Endothelial cell of umbilical vein (primary cell): Measurements from ENCODE around the gene AUTS2. TPM values are rescaled to one million over a fixed set of nuclear protein-coding genes. Genes with fewer than 3 reads are reported as not detected.

Experiments used
- BruUV-seq: library from RNA; stranded (reverse); fragments of 400-500 nt; replicated peaks from 2 replicates; lab custom pipeline; 2021; lab: Mats Ljungman, UMichigan
- CTCF ChIA-PET: fragments of 300-600, 350-600 bp; sonication (Branson Sonifier 250); formaldehyde crosslinking; loops from one replicate; lab custom pipeline; 2021; ENCODE audit warnings: antibody characterized with exemption, inconsistent platforms; lab: Charles Lee
- POLR2A ChIA-PET: fragments of 300-600, 350-600 bp; sonication (Branson Sonifier 250); formaldehyde crosslinking; loops from one replicate; lab custom pipeline; 2021; ENCODE audit warnings: antibody characterized with exemption, inconsistent platforms; lab: Charles Lee
- DNase-seq: peaks from one replicate; pipeline ENCODE4 v3.0.0-alpha.2; 2011; ENCODE audit warnings: low read depth, low spot score
- FAIRE-seq: peaks from 2 replicates; lab custom pipeline; 2011; peaks lifted over from hg19 to GRCh38; lab: Jason Lieb, UNC
- H2AFZ ChIP-seq: 2 replicates; pipeline ENCODE4 v1.6.0; 2012; ENCODE audit warnings: low read depth, low read length, control low read depth, inconsistent platforms
- H3K27ac ChIP-seq: 2 replicates; pipeline ENCODE4 v1.5.1; 2011; ENCODE audit warnings: low read depth, mild to moderate bottlenecking, control low read depth, low read length, moderate library complexity; ENCODE audit not compliant: insufficient read depth
- H3K27me3 ChIP-seq, 2 experiments: 2 replicates each; pipeline versions ENCODE4 v1.6.0 to v1.6.1; 2011; ENCODE audit warnings: low read length in 2 of 2, mixed read lengths in 1 of 2; ENCODE audit not compliant: control insufficient read depth in 2 of 2, insufficient read depth in 2 of 2
- H3K36me3 ChIP-seq, 2 experiments: 2 replicates in 1 of 2; 3 replicates in 1 of 2; pipeline ENCODE4 v1.5.1; 2011; ENCODE audit warnings: low read length in 2 of 2, mild to moderate bottlenecking in 1 of 2, moderate library complexity in 1 of 2; ENCODE audit not compliant: control insufficient read depth in 2 of 2, insufficient read depth in 2 of 2; ENCODE audit errors: extremely low read depth in 1 of 2
- H3K4me1 ChIP-seq: 3 replicates; pipeline ENCODE4 v1.5.1; 2011; ENCODE audit warnings: mild to moderate bottlenecking, low read length; ENCODE audit not compliant: control insufficient read depth, insufficient read depth; ENCODE audit errors: extremely low read depth
- H3K4me2 ChIP-seq: 2 replicates; pipeline ENCODE4 v1.6.1; 2011; ENCODE audit warnings: low read length, control low read depth, mixed read lengths; ENCODE audit not compliant: insufficient read depth
- H3K4me3 ChIP-seq, 3 experiments: fragments of 200-600 bp in 1 of 3; sonication (generic), shearing (Covaris generic) in 1 of 3; replicated peaks in 1 of 3; 2 replicates each; pipeline ENCODE4 v1.5.1; 2011 to 2016; ENCODE audit warnings: control low read depth in 3 of 3, low read length in 3 of 3, mild to moderate bottlenecking in 2 of 3, inconsistent platforms in 1 of 3, low read depth in 1 of 3, moderate library complexity in 1 of 3; ENCODE audit not compliant: insufficient read depth in 1 of 3
- H3K79me2 ChIP-seq: 2 replicates; pipeline ENCODE4 v1.6.0; 2012; ENCODE audit warnings: low read length, inconsistent platforms; ENCODE audit not compliant: control insufficient read depth, insufficient read depth
- H3K9ac ChIP-seq: replicated peaks from 2 replicates; pipeline ENCODE3; 2011; ENCODE audit warnings: low read length, control low read depth; ENCODE audit not compliant: insufficient read depth; ENCODE audit errors: extremely low read depth
- H3K9me1 ChIP-seq: replicated peaks from 3 replicates; pipeline ENCODE4 v1.6.0; 2011; ENCODE audit warnings: mild to moderate bottlenecking, low read length; ENCODE audit not compliant: control insufficient read depth, insufficient read depth; ENCODE audit errors: extremely low read depth
- H3K9me3 ChIP-seq: replicated peaks from 2 replicates; pipeline ENCODE4 v1.5.1; 2012; ENCODE audit warnings: low read length, inconsistent platforms; ENCODE audit not compliant: control insufficient read depth, insufficient read depth
- H4K20me1 ChIP-seq: replicated peaks from 2 replicates; pipeline ENCODE3; 2011; ENCODE audit warnings: mild to moderate bottlenecking, low read length; ENCODE audit not compliant: control insufficient read depth, insufficient read depth; ENCODE audit errors: extremely low read depth
- EZH2 ChIP-seq: IDR thresholded peaks from 2 replicates; pipeline ENCODE4 v1.6.1; 2012; ENCODE audit warnings: borderline replicate concordance, low read depth, mild to moderate bottlenecking, moderate library complexity, low read length, inconsistent platforms; ENCODE audit not compliant: severe bottlenecking
- FOS ChIP-seq: IDR thresholded peaks from 2 replicates; pipeline ENCODE4 v1.6.1; 2011; ENCODE audit warnings: mild to moderate bottlenecking, low read length, moderate library complexity, borderline replicate concordance; ENCODE audit not compliant: insufficient read depth
- GATA2 ChIP-seq: IDR thresholded peaks from 2 replicates; pipeline ENCODE4 v1.7.0; 2011; ENCODE audit warnings: low read depth, mild to moderate bottlenecking, moderate library complexity, mixed read lengths, low read length; ENCODE audit not compliant: insufficient read length, insufficient read depth
- JUN ChIP-seq: IDR thresholded peaks from 2 replicates; pipeline ENCODE4 v1.6.1; 2011; ENCODE audit warnings: borderline replicate concordance, low read depth; ENCODE audit not compliant: insufficient read length, insufficient read depth
- MYC ChIP-seq: IDR thresholded peaks from one replicate; pipeline ENCODE4 v1.6.1; 2011; ENCODE audit warnings: mild to moderate bottlenecking, low read depth, low read length
- POLR2A ChIP-seq: IDR thresholded peaks from 2 replicates; pipeline ENCODE4 v1.6.1; 2012; ENCODE audit warnings: low read depth, mild to moderate bottlenecking, control low read depth, low read length
- POLR2AphosphoS5 ChIP-seq: IDR thresholded peaks from 2 replicates; pipeline ENCODE4 v1.6.1; 2012; ENCODE audit warnings: low read depth, mild to moderate bottlenecking, control low read depth, low read length, moderate library complexity; ENCODE audit not compliant: insufficient read depth
- dilution Hi-C: fragments of 300-500 bp; cut with MboI; formaldehyde crosslinking; loops from one replicate; pipeline ENCODE4 v1.15.0; 2019; ENCODE audit warnings: low sequenced_read_pairs; ENCODE audit not compliant: extremely low pct_ligation_motif_present
- intact Hi-C: fragments of 100-400 bp; cut with micrococcal nuclease; formaldehyde crosslinking; loops from one replicate; pipeline ENCODE4 v1.10.0; 2022
- polyA plus RNA-seq, 4 experiments: library from polyadenylated mRNA; depleted of rRNA in 3 of 4; stranded (reverse) in 3 of 4; unstranded in 1 of 4; fragments of >200 nt; gene quantifications; 2 replicates each; pipeline versions ENCODE4 v1.2.1 to v1.2.3, GENCODE V29; 2011 to 2012; ENCODE audit warnings: missing spikeins in 1 of 4
- total RNA-seq: library from RNA; stranded (reverse); gene quantifications from 2 replicates; pipeline ENCODE4 v1.2.3, GENCODE V29; 2021
- TF ChIP-seq, protein P1 (sequence below): IDR thresholded peaks from 2 replicates; pipeline ENCODE4 v1.6.1; 2011; ENCODE audit not compliant: insufficient read depth, insufficient read length
- TF ChIP-seq, protein P2 (sequence below), 2 donors: IDR thresholded peaks; 1 replicate in 1 of 2; 2 replicates in 1 of 2; pipeline ENCODE4 v1.5.1; 2011; ENCODE audit warnings: low read length in 2 of 2, mild to moderate bottlenecking in 2 of 2, moderate library complexity in 2 of 2, control low read depth in 1 of 2, inconsistent platforms in 1 of 2, low read depth in 1 of 2; ENCODE audit not compliant: insufficient read depth in 1 of 2; ENCODE audit errors: extremely low read depth in 1 of 2

AUTS2 gene
- total and polyA plus RNA-seq, 2 donors (not counting 3 experiments of a cell fraction or from before 2014, with no cell fraction given), result 0.59 to 8.0 TPM

DNA sequence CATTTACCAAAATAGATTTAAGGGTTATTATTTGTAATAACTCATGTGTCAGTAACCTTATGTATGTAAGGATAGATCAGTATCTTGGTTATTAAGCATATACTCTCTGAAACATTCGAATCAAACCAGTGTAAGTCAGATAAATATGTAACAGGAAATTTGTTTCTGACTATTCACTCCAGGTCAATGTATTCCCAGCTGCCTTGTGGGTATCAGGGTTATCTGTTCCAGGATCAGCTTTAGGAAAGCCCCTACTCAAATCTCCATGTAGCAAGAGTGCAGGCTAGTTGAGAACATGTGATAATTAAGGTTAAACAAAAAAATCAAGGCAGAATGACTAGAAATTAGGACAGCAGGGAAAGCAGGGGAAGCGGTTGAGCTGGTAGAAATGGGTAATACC lies 201.7 kb downstream of the AUTS2 start:
- no peaks in the 10 kb centered on the region for H4K20me1 ChIP-seq
- no peaks in the 10 kb centered on the region for H3K4me1 ChIP-seq
- no peak overlapping the region for H2AFZ ChIP-seq
- DNase-seq (no peak), FAIRE-seq (no peak)
- dilution Hi-C loops (no loop called here), intact Hi-C loops (loop anchor here (5.0 kb wide), 1 partner anchor 1232 kb away; no protein-coding TSS in a partner anchor)
- no peak overlapping the region for H3K4me3 ChIP-seq
- no peak overlapping the region for H3K27ac ChIP-seq
- H3K9me1 ChIP-seq, result no peaks in the 10 kb centered on the region
- H3K9ac ChIP-seq, result no peak overlapping the region
- CTCF ChIA-PET, result no interaction called here
- POLR2A ChIA-PET, result no interaction called here
- H3K36me3 ChIP-seq, result no peaks in the 10 kb centered on the region
- no TSS peak for BruUV-seq
- no peaks in the 10 kb centered on the region for H3K27me3 ChIP-seq
- TF ChIP-seq POLR2AphosphoS5 (no peak), FOS (no peak), JUN (no peak), POLR2A (no peak), MYC (no peak), GATA2 (no peak), EZH2 (no peak)
- TF ChIP-seq, protein P1, sequence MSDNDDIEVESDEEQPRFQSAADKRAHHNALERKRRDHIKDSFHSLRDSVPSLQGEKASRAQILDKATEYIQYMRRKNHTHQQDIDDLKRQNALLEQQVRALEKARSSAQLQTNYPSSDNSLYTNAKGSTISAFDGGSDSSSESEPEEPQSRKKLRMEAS, result no peak
- TF ChIP-seq, protein P2, sequence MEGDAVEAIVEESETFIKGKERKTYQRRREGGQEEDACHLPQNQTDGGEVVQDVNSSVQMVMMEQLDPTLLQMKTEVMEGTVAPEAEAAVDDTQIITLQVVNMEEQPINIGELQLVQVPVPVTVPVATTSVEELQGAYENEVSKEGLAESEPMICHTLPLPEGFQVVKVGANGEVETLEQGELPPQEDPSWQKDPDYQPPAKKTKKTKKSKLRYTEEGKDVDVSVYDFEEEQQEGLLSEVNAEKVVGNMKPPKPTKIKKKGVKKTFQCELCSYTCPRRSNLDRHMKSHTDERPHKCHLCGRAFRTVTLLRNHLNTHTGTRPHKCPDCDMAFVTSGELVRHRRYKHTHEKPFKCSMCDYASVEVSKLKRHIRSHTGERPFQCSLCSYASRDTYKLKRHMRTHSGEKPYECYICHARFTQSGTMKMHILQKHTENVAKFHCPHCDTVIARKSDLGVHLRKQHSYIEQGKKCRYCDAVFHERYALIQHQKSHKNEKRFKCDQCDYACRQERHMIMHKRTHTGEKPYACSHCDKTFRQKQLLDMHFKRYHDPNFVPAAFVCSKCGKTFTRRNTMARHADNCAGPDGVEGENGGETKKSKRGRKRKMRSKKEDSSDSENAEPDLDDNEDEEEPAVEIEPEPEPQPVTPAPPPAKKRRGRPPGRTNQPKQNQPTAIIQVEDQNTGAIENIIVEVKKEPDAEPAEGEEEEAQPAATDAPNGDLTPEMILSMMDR (IDR thresholded peaks at IDR 0.05; ENCODE audit: extremely low read depth in 1 of 2, insufficient read depth in 1 of 2, low read depth in 1 of 2, low read length in 2 of 2), result no peak
- H3K79me2 ChIP-seq, result no peaks in the 10 kb centered on the region
- H3K9me3 ChIP-seq, result no peaks in the 10 kb centered on the region
- H3K4me2 ChIP-seq, result no peak overlapping the region
